ENCODE data around the gene MUTYH.
"Not testable (repeated sequence)": the region's sequence is repeated elsewhere in the genome, so short reads cannot be mapped to it uniquely, and the experiment has no call there.

MUTYH gene

GRCh38 chr1:45321444-45321843 is 18.8 kb downstream of the MUTYH start:
- no peak for DNase-seq (ENCODE audit: low read depth)

- no peak for DNase-seq (ENCODE audit: low read depth)
Observed at GRCh38 chr1:45319761-45320160, 20.5 kb downstream of the MUTYH start.

GRCh38 chr1:45317166-45317565 is 23.1 kb downstream of the MUTYH start:
- no peak for DNase-seq (ENCODE audit: low read depth)

GRCh38 chr1:45314266-45314665 is 26.0 kb downstream of the MUTYH start:
- no peak for DNase-seq (ENCODE audit: low read depth)

GRCh38 chr1:45306905-45307304 is 33.3 kb downstream of the MUTYH start:
- no peak for DNase-seq (ENCODE audit: low read depth)

GRCh38 chr1:45306319-45306718 is 33.9 kb downstream of the MUTYH start:
- no peak for DNase-seq (ENCODE audit: low read depth)

GRCh38 chr1:45305231-45305630 is 35.0 kb downstream of the MUTYH start:
- no peak for DNase-seq (ENCODE audit: low read depth)

GRCh38 chr1:45304311-45305081 is 35.7 kb downstream of the MUTYH start:
- DNase-seq (ENCODE audit: low read depth): no peak

GRCh38 chr1:45303520-45304310 is 36.5 kb downstream of the MUTYH start:
- DNase-seq (ENCODE audit: low read depth): peak; percentile 97

- DNase-seq (ENCODE audit: low read depth): no peak
Observed at GRCh38 chr1:45302505-45303150, 37.6 kb downstream of the MUTYH start.

- DNase-seq (ENCODE audit: low read depth): no peak
Observed at GRCh38 chr1:45300669-45300997, 39.6 kb downstream of the MUTYH start.

GRCh38 chr1:45299981-45300668 is 40.1 kb downstream of the MUTYH start:
- no peak for DNase-seq (ENCODE audit: low read depth)

GRCh38 chr1:45299296-45299695 is 40.9 kb downstream of the MUTYH start:
- DNase-seq (ENCODE audit: low read depth): no peak

- no peak for DNase-seq (ENCODE audit: low read depth)
Observed at GRCh38 chr1:45297666-45298356, 42.4 kb downstream of the MUTYH start.

GRCh38 chr1:45291716-45292115 is 48.5 kb downstream of the MUTYH start:
- no peak for DNase-seq (ENCODE audit: low read depth)

- DNase-seq (ENCODE audit: low read depth): not testable (repeated sequence)
Observed at GRCh38 chr1:45291002-45291401, 49.2 kb downstream of the MUTYH start.

GRCh38 chr1:45286521-45286920 is 53.7 kb downstream of the MUTYH start:
- not testable (repeated sequence) for DNase-seq (ENCODE audit: low read depth)

- DNase-seq (ENCODE audit: low read depth): not testable (repeated sequence)
Observed at GRCh38 chr1:45284858-45285257, 55.4 kb downstream of the MUTYH start.

- no peak for DNase-seq (ENCODE audit: low read depth)
Observed at GRCh38 chr1:45282351-45282750, 57.9 kb downstream of the MUTYH start.
